PC-3 (cell line): ENCODE data around the gene UROC1. TPM values are rescaled to one million over a fixed set of nuclear protein-coding genes. Genes with fewer than 3 reads are reported as not detected.

Source experiments
- ATAC-seq: fragments of 200-7000 bp; cut with Tn5 transposase; 2 replicates; pipeline ENCODE4 v1.9.1; 2020; ENCODE audit warnings: mild to moderate bottlenecking, moderate library complexity
- BruUV-seq: library from RNA; stranded (reverse); fragments of 400-500 nt; replicated peaks from 2 replicates; lab custom pipeline; 2021; lab: Mats Ljungman, UMichigan
- CTCF ChIA-PET: fragments of 300-600 bp; sonication (Branson Sonifier 250); formaldehyde crosslinking; loops from one replicate; lab custom pipeline; 2022; ENCODE audit warnings: antibody characterized with exemption; lab: Charles Lee
- POLR2A ChIA-PET: fragments of 300-600 bp; sonication (Branson Sonifier 250); formaldehyde crosslinking; loops from one replicate; lab custom pipeline; 2022; ENCODE audit warnings: antibody characterized with exemption; ENCODE audit not compliant: unreplicated experiment; lab: Charles Lee
- DNase-seq: peaks from one replicate; pipeline ENCODE4 v3.0.0-alpha.2; 2015
- H2AFZ ChIP-seq: fragments of 300-600 bp; sonication (generic); 2 replicates; pipeline ENCODE4 v1.6.0; 2016; ENCODE audit warnings: antibody characterized with exemption, low read length
- H3F3A ChIP-seq: fragments of 300-600 bp; sonication (generic); one replicate; pipeline ENCODE4 v1.6.0; 2017; ENCODE audit warnings: antibody characterized with exemption, low read length, control low read depth, mild to moderate bottlenecking; ENCODE audit not compliant: unreplicated experiment
- H3K27ac ChIP-seq: fragments of 300-600 bp; sonication (generic); 2 replicates; pipeline ENCODE4 v1.5.1; 2016; ENCODE audit warnings: mild to moderate bottlenecking, low read length
- H3K27me3 ChIP-seq: fragments of 300-600 bp; sonication (generic); 2 replicates; pipeline ENCODE4 v1.6.1; 2016; ENCODE audit warnings: low read length, mixed read lengths
- H3K36me3 ChIP-seq: fragments of 300-600 bp; sonication (generic); 2 replicates; pipeline ENCODE4 v1.6.1; 2016; ENCODE audit warnings: low read depth, mixed run types, low read length, mixed read lengths
- H3K4me1 ChIP-seq: fragments of 300-600 bp; sonication (generic); 2 replicates; pipeline ENCODE4 v1.5.1; 2016; ENCODE audit warnings: low read length; ENCODE audit not compliant: insufficient read depth
- H3K4me2 ChIP-seq: fragments of 300-600 bp; sonication (generic); 2 replicates; pipeline ENCODE4 v1.6.0; 2016; ENCODE audit warnings: low read length
- H3K4me3 ChIP-seq: fragments of 300-600 bp; sonication (generic); 2 replicates; pipeline ENCODE4 v1.5.1; 2016; ENCODE audit warnings: mild to moderate bottlenecking, low read length, mixed read lengths
- H3K79me2 ChIP-seq: fragments of 300-600 bp; sonication (generic); 2 replicates; pipeline ENCODE4 v1.6.1; 2017; ENCODE audit warnings: low read length, mixed read lengths
- H3K9ac ChIP-seq: fragments of 300-600 bp; sonication (generic); 2 replicates; pipeline ENCODE4 v1.6.0; 2016; ENCODE audit warnings: mild to moderate bottlenecking, low read length
- H3K9me2 ChIP-seq: fragments of 300-600 bp; sonication (generic); replicated peaks from 2 replicates; pipeline ENCODE4 v1.6.1; 2016; ENCODE audit warnings: mixed run types, low read length, mixed read lengths
- H3K9me3 ChIP-seq: fragments of 300-600 bp; sonication (generic); 2 replicates; pipeline ENCODE4 v1.6.1; 2016; ENCODE audit warnings: low read length, mixed read lengths
- H4K20me1 ChIP-seq: fragments of 300-600 bp; sonication (generic); 2 replicates; pipeline ENCODE4 v1.6.1; 2016; ENCODE audit warnings: low read length, mixed read lengths
- CTCF ChIP-seq: fragments of 300-600 bp; sonication (generic); conservative IDR thresholded peaks from 2 replicates; pipeline ENCODE4 v1.5.1; 2017; ENCODE audit warnings: antibody characterized with exemption, low read depth, mild to moderate bottlenecking, low read length
- EZH2 ChIP-seq: fragments of 300-600 bp; sonication (generic); IDR thresholded peaks from one replicate; pipeline ENCODE4 v1.6.1; 2017; ENCODE audit warnings: antibody characterized with exemption, mild to moderate bottlenecking, low read length; ENCODE audit not compliant: unreplicated experiment
- EZH2phosphoT487 ChIP-seq: fragments of 300-600 bp; sonication (generic); IDR thresholded peaks from 2 replicates; pipeline ENCODE4 v1.6.1; 2018; ENCODE audit warnings: mild to moderate bottlenecking, antibody characterized with exemption, low read length, borderline replicate concordance
- intact Hi-C: fragments of 100-400 bp; cut with micrococcal nuclease; formaldehyde crosslinking; loops from 2 replicates; pipeline ENCODE4 v1.9.0; 2023
- total RNA-seq: library from RNA; depleted of rRNA; stranded (reverse); fragments of >200 nt; gene quantifications from 2 replicates; pipeline ENCODE4 v1.2.3, GENCODE V29; 2014

Gene UROC1
- total RNA-seq, 1 experiment from 2014 or later, result not detected

- H2AFZ ChIP-seq, result no peak overlapping the region
- H3K9ac ChIP-seq, result no peak overlapping the region
- no peaks in the 10 kb centered on the region for H4K20me1 ChIP-seq
- H3K79me2 ChIP-seq, result no peaks in the 10 kb centered on the region
- no peak overlapping the region for H3K4me3 ChIP-seq
- no peaks in the 10 kb centered on the region for H3K9me3 ChIP-seq
- BruUV-seq, result no TSS peak
- no peaks in the 10 kb centered on the region for H3K27me3 ChIP-seq
- DNase-seq (no peak), ATAC-seq (no peak)
- intact Hi-C loops, result no loop called here
- H3K9me2 ChIP-seq, result no peaks in the 10 kb centered on the region
- H3K27ac ChIP-seq, result no peak overlapping the region
- no peaks in the 10 kb centered on the region for H3F3A ChIP-seq
- H3K4me1 ChIP-seq, result no peaks in the 10 kb centered on the region; the same call in 1 of the 2 replicates
- TF ChIP-seq EZH2phosphoT487 (no peak), EZH2 (no peak), CTCF (no peak)
- POLR2A ChIA-PET, result no interaction called here
- H3K4me2 ChIP-seq, result no peak overlapping the region
- H3K36me3 ChIP-seq, result no peaks in the 10 kb centered on the region
- CTCF ChIA-PET, result no interaction called here
Measured at GRCh38 chr3:126500016-126500415, 17.6 kb downstream of the UROC1 start.

GRCh38 chr3:126499401-126499800 is 18.2 kb downstream of the UROC1 start:
- no peak for ATAC-seq

More at GRCh38 chr3:126499401-126499800, 18.2 kb downstream of the UROC1 start:
- Histone ChIP-seq H3K79me2 (no peaks in the 10 kb centered on the region), H2AFZ (no peak overlapping the region), H3K9me2 (no peaks in the 10 kb centered on the region), H4K20me1 (no peaks in the 10 kb centered on the region), H3K9me3 (no peaks in the 10 kb centered on the region), H3K4me2 (no peak overlapping the region), H3F3A (no peaks in the 10 kb centered on the region), H3K4me3 (no peak overlapping the region), H3K27me3 (no peaks in the 10 kb centered on the region), H3K36me3 (no peaks in the 10 kb centered on the region), H3K4me1 (no peaks in the 10 kb centered on the region; the same call in 1 of the 2 replicates), H3K27ac (no peak overlapping the region), H3K9ac (no peak overlapping the region)
- TF ChIP-seq EZH2 (no peak), EZH2phosphoT487 (no peak), CTCF (no peak)
- intact Hi-C loops, result no loop called here
- ChIA-PET CTCF (no interaction called here), POLR2A (no interaction called here)
- no peak for DNase-seq
- BruUV-seq, result no TSS peak
